PFSK-1 (cell line): ENCODE results near the gene CDHR2.

Source experiments
- FOXP2 ChIP-seq: optimal IDR thresholded peaks from 2 replicates; pipeline ENCODE3; 2011; ENCODE audit warnings: borderline replicate concordance, control low read depth, inconsistent platforms; ENCODE audit not compliant: insufficient read depth; ENCODE audit errors: extremely low read length, extremely low read depth
- POLR2AphosphoS5 ChIP-seq: IDR thresholded peaks from 2 replicates; pipeline ENCODE4 v1.6.1; 2012; ENCODE audit warnings: low read depth, mild to moderate bottlenecking, control low read depth, low read length, moderate library complexity
- SIN3A ChIP-seq: IDR thresholded peaks from 2 replicates; pipeline ENCODE4 v1.6.1; 2012; ENCODE audit warnings: mild to moderate bottlenecking, low read length, moderate library complexity, borderline replicate concordance; ENCODE audit not compliant: insufficient read depth
- TAF1 ChIP-seq: IDR thresholded peaks from 2 replicates; pipeline ENCODE4 v1.6.1; 2012; ENCODE audit warnings: low read length, control low read depth, borderline replicate concordance; ENCODE audit not compliant: insufficient read depth
- TF ChIP-seq, protein P1 (sequence below), 2 experiments: IDR thresholded peaks; 2 replicates each; pipeline versions ENCODE4 v1.6.1 to v1.8.0; 2011 to 2012; ENCODE audit warnings: low read depth in 2 of 2, low read length in 2 of 2, control low read depth in 1 of 2, inconsistent platforms in 1 of 2, mild to moderate bottlenecking in 1 of 2, moderate library complexity in 1 of 2; ENCODE audit not compliant: insufficient read depth in 1 of 2

Gene CDHR2

DNA sequence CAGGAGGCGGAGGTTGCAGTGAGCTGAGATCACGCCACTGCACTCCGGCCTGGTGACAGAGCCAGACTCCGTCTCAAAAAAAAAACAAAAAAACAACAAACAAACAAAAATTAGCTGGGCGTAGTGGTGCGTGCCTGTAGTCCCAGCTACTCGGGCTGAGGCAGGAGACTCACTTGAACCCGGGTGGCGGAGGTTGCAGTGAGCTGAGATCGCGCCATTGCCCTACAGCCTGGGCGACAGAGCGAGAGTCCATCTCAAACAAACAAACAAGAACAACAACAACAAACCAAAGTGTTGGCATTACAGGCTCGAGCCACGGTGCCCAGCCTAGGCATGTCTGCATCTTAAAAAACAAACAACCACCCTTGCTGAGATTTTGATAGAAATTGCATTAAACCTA lies 24.2 kb upstream of the CDHR2 start:
- TF ChIP-seq, protein P1, sequence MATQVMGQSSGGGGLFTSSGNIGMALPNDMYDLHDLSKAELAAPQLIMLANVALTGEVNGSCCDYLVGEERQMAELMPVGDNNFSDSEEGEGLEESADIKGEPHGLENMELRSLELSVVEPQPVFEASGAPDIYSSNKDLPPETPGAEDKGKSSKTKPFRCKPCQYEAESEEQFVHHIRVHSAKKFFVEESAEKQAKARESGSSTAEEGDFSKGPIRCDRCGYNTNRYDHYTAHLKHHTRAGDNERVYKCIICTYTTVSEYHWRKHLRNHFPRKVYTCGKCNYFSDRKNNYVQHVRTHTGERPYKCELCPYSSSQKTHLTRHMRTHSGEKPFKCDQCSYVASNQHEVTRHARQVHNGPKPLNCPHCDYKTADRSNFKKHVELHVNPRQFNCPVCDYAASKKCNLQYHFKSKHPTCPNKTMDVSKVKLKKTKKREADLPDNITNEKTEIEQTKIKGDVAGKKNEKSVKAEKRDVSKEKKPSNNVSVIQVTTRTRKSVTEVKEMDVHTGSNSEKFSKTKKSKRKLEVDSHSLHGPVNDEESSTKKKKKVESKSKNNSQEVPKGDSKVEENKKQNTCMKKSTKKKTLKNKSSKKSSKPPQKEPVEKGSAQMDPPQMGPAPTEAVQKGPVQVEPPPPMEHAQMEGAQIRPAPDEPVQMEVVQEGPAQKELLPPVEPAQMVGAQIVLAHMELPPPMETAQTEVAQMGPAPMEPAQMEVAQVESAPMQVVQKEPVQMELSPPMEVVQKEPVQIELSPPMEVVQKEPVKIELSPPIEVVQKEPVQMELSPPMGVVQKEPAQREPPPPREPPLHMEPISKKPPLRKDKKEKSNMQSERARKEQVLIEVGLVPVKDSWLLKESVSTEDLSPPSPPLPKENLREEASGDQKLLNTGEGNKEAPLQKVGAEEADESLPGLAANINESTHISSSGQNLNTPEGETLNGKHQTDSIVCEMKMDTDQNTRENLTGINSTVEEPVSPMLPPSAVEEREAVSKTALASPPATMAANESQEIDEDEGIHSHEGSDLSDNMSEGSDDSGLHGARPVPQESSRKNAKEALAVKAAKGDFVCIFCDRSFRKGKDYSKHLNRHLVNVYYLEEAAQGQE (IDR thresholded peaks at IDR 0.05; ENCODE audit: insufficient read depth in 1 of 2, low read depth in 2 of 2, low read length in 2 of 2): no peak
- TF ChIP-seq TAF1: no peak
- TF ChIP-seq SIN3A: no peak
- no peak for TF ChIP-seq POLR2AphosphoS5

DNA sequence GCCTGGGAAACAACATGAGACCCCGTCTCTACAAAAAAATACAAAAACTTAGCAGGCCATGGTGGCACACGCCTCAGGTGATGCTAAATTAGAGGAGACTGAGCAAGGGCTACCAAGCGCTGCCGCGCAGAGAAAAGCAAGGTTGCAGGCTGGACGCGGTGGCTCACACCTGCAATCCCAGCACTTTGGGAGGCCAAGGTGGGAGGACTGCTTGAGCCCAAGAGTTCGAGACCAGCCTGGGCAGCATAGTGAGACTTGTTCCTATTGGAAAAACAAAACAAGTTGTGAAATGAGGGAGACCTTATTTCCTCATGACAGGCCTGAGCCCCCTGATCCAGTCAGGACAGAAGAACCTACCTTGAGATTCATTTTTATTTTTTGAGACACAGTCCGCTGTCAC lies 23.5 kb upstream of the CDHR2 start:
- TF ChIP-seq, protein P1 (IDR thresholded peaks at IDR 0.05; ENCODE audit: insufficient read depth in 1 of 2, low read depth in 2 of 2, low read length in 2 of 2): no peak
- TF ChIP-seq FOXP2 (no peak), SIN3A (no peak), TAF1 (no peak), POLR2AphosphoS5 (no peak)

DNA sequence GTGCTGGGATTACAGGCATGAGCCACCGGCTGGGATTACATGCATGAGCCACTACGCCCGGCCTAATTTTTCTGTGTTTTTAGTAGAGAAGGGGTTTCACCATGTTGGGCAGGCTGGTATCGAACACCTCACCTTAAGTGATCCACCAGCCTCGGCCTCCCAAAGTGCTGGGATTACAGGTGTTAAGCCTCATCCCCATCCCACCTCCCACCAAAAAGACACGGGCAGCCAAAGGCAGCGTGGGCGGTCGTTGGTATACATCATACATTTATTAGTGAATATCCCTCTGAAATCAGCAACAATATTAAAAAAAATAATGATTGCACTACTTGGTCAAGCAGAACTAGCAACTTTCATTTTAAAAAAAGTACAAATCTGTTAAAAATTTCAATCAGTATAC lies 22.7 kb upstream of the CDHR2 start:
- TF ChIP-seq SIN3A (no peak), TAF1 (no peak), POLR2AphosphoS5 (no peak), FOXP2 (no peak)
- TF ChIP-seq, protein P1 (IDR thresholded peaks at IDR 0.05; ENCODE audit: insufficient read depth in 1 of 2, low read depth in 2 of 2, low read length in 2 of 2): no peak

DNA sequence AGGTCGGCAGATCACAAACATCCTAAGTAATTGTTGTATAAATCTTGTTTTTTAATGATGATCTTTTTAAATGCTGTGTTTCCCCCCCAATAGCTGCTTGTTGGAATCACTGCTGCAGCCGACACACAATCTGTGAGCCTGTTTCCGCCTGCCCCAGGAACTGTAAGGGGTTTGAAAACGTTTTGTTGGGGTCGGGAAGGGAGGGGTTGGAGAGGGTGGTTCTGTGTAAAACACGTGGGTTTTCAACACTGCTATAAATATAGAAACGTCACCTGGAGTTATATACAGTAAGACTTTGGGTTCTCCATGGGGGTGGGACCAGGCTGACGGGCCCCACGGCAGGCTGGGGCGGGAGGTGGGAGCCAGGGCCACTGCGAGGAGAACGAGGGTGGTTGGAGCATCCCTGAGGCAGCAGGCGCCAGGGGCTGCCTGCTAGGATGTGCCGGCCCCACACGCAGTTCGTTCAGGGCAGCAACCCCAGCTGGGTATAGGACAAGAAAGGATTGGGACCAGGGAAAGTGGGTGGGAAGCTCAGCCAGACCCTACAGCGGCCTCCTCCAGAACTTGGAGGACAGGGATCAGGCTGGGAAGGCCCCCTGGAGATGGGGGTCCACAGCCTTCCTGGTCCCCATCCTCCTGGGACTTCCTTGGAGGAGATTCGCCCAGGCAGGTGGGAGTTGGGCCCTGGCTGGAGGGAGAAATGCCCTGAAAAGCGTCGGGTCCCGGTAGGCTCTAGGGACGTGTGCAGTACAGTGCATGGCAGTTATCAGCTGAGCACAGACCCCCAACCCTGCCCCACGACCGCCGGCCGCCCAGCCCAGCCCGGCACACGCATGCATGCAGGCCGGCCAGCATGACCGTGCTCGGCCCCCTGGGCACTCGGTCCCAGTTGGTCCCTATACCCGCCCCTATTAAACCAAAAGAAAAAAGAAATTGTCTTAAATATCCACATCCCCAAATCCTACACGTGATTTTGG lies 21.6 kb upstream of the CDHR2 start:
- TF ChIP-seq POLR2AphosphoS5 (no peak), FOXP2 (no peak)
- TF ChIP-seq, protein P1 (IDR thresholded peaks at IDR 0.05; ENCODE audit: insufficient read depth in 1 of 2, low read depth in 2 of 2, low read length in 2 of 2): no peak

DNA sequence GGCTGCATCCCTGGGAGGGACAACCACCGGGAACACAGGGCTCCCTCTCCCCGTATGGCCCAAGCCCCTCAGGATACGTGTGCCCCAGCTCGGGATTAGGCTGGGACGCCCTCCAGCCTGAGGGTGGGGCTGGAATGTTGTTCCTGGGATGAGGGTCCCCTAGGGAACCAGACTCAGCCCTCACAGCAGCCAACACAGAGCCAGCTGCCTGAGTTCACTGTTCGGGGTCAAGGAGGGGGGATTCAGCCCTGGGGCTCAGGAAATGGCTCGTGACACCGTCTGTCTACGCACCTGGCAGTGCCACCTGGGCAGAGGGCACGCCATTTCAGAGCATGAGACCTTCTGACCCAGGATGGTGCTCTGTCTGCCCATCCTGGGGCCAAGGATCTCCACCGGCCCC lies 20.8 kb upstream of the CDHR2 start:
- TF ChIP-seq, protein P1 (IDR thresholded peaks at IDR 0.05; ENCODE audit: insufficient read depth in 1 of 2, low read depth in 2 of 2, low read length in 2 of 2): no peak
- TF ChIP-seq POLR2AphosphoS5: no peak
- TF ChIP-seq SIN3A: no peak
- no peak for TF ChIP-seq FOXP2
- no peak for TF ChIP-seq TAF1
